ENCODE data around the gene TGFBR3L.

Gene TGFBR3L

GRCh38 chr19:7963566-7963965 is 48.9 kb downstream of the TGFBR3L start:
- no peak for DNase-seq

GRCh38 chr19:7965259-7965841 is 50.7 kb downstream of the TGFBR3L start:
- DNase-seq = no peak

DNA sequence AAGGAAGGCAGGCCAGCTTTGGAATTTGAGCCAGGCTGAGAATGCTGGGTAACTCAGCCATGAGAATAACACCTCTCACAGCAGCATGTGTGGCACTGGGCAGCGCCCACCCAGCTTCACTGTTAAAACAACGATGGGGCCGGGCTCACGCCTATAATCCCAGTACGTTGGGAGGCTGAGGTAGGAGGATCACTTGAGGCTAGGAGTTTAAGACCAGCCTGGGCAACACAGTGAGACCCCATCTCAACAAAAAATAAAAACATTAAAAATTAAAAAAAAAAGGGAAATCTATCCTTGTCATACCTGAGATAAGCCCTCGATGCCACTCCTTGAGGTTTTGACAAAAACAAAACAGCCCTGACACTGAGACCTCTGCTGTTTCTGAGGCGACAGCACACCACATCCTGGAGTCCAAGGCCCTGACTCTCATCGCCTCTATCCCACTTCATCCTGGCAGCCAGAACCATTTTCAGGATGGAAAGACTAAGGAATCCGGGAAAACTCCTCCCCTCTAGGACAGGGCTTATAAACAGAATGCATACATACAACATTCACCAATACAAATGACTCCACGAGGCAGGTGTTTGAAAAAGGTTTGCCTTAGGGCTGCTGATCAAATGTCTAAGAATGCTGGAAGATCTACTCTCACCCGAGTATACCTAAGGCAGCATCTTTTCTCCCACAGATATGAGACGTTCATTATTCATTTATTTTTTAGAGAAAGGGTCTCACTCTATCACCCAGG is 51.5 kb downstream of the TGFBR3L start:
- no peak for DNase-seq

DNA sequence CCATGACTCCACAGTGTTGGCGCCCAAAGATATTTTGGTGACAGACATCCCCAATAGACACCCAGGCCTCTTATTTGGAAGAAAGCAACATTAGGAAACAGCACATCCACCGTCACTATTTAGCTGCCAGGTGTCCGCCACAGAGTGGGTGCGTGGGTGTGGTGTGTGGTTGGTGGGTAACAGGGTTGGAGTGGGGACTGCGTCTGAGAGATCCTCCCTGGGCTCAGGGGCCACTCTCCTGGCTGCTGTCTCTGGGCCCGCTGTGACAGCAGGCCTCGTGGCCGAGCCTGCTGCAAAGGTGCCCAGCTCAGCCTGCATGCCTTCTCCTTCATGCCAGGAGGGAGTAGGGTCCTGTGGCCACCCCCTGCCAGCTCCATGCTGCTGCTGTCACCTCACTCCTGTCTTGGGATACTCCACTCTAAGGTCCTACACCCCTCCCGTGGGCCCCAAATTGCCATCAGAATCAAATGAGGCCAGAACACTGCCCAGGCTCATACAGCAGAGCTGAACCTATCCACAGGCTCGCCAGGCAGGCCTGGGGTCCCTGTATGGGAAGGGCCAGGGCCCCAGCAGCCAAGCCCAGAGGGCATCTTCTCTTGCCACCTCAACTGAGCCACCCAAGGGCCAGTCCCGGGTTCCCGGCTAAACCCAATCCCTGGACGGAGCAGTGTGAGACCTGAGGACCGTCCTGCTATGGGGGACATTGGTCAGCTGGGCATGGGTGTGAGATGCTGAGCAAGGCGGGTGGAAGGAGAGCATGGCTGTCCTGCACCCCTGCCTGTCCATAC is 53.6 kb downstream of the TGFBR3L start:
- DNase-seq = no peak

Data from HCEC 1CT (cell line).